ENCODE results near the gene NLRP12.

- TF ChIP-seq SUZ12 (IDR thresholded peaks at IDR 0.05; ENCODE audit: extremely low read depth, insufficient read depth, insufficient read length) (no peak), YY1 (IDR thresholded peaks at IDR 0.05; ENCODE audit: insufficient read depth, insufficient read length) (no peak)
Measured at GRCh38 chr19:53782698-53783097, 41.4 kb downstream of the NLRP12 start.

All from NT2/D1 (cell line).